Panc1 (cell line): Measurements from ENCODE around the gene PDE9A.

Experiments used
- CTCF ChIP-seq: fragments of 450-650 bp; IDR thresholded peaks from 2 replicates; pipeline ENCODE4 v1.5.1; 2017; ENCODE audit warnings: mild to moderate bottlenecking
- POLR2AphosphoS5 ChIP-seq: IDR thresholded peaks from 2 replicates; pipeline ENCODE4 v1.6.1; 2012; ENCODE audit warnings: mild to moderate bottlenecking, low read depth, low read length, moderate library complexity
- REST ChIP-seq, 2 experiments: IDR thresholded peaks; 2 replicates each; pipeline ENCODE4 v1.6.1; 2011 to 2012; ENCODE audit warnings: low read depth in 2 of 2, control low read depth in 1 of 2, low read length in 1 of 2, mild to moderate bottlenecking in 1 of 2, moderate library complexity in 1 of 2; ENCODE audit not compliant: insufficient read depth in 1 of 2
- SIN3A ChIP-seq: IDR thresholded peaks from 2 replicates; pipeline ENCODE4 v1.6.1; 2012; ENCODE audit warnings: low read depth, mild to moderate bottlenecking, low read length, moderate library complexity, borderline replicate concordance; ENCODE audit not compliant: insufficient read depth

GRCh38 chr21:42631142-42631541 lies 22.3 kb upstream of the PDE9A start:
- TF ChIP-seq CTCF (no peak), REST (IDR thresholded peaks at IDR 0.05; ENCODE audit: insufficient read depth in 1 of 2, low read depth in 2 of 2, low read length in 1 of 2) (no peak), POLR2AphosphoS5 (no peak), SIN3A (no peak)
